Stimulated activated naive CD8-positive, alpha-beta T cell treated with anti-CD3 and anti-CD28 coated beads, Interleukin-15, amount 100 ng/mL, for 72 hours (primary cell): Measurements from ENCODE around the gene CATSPERE.
"Not testable (repeated sequence)": the region's sequence is repeated elsewhere in the genome, so short reads cannot be mapped to it uniquely, and the experiment has no call there.

ENCODE experiments used
- ATAC-seq: fragments of 150-1000 bp; cut with Tn5 transposase; 2 replicates; pipeline ENCODE4 v1.10.0; 2021; ENCODE audit warnings: mild to moderate bottlenecking, moderate library complexity
- DNase-seq, 2 donors: peaks; one replicate each; pipeline ENCODE4 v3.0.0; 2021 to 2022
- H3K27ac Mint-ChIP-seq, 2 donors: one replicate each; pipeline ENCODE4 v1.8.0; 2022; ENCODE audit warnings: mild to moderate bottlenecking in 2 of 2, mixed read lengths in 2 of 2, moderate library complexity in 2 of 2
- H3K27me3 Mint-ChIP-seq: one replicate; pipeline ENCODE4 v1.8.0; 2022; ENCODE audit warnings: mixed read lengths
- H3K4me1 Mint-ChIP-seq: one replicate; pipeline ENCODE4 v1.8.0; 2022; ENCODE audit warnings: mild to moderate bottlenecking, mixed read lengths
- H3K4me3 Mint-ChIP-seq, 2 donors: one replicate each; pipeline ENCODE4 v1.8.0; 2022; ENCODE audit warnings: mild to moderate bottlenecking in 2 of 2, mixed read lengths in 2 of 2, moderate library complexity in 1 of 2
- H3K9me3 Mint-ChIP-seq, 2 donors: one replicate each; pipeline ENCODE4 v1.8.0; 2022; ENCODE audit warnings: mixed read lengths in 2 of 2

The CATSPERE gene

GRCh38 chr1:244460197-244460596 is 876 bp upstream of the CATSPERE start:
- Mint-ChIP-seq H3K4me1 (peaks cover 22% of the 10 kb centered on the region), H3K4me3 (peak overlapping the region; percentile 35 to 63), H3K27ac (peak overlapping the region in 1 of 2 donors; percentile 34), H3K9me3 (peaks cover 0 to 4% of the 10 kb centered on the region in 2 donors), H3K27me3 (no peaks in the 10 kb centered on the region)
- DNase-seq, result peak in 1 of 2 donors; percentile 45
- no peak for ATAC-seq

GRCh38 chr1:244466724-244467123 is 5.7 kb downstream of the CATSPERE start:
- ATAC-seq (no peak), DNase-seq (no peak)
- Mint-ChIP-seq H3K27ac (no peak overlapping the region), H3K4me1 (peaks cover 3% of the 10 kb centered on the region), H3K9me3 (no peaks in the 10 kb centered on the region), H3K27me3 (no peaks in the 10 kb centered on the region), H3K4me3 (no peak overlapping the region)

GRCh38 chr1:244473059-244473605 is 12.1 kb downstream of the CATSPERE start:
- Mint-ChIP-seq H3K4me1 (no peaks in the 10 kb centered on the region), H3K27ac (no peak overlapping the region), H3K9me3 (peaks cover 0 to 7% of the 10 kb centered on the region in 2 donors), H3K4me3 (no peak overlapping the region), H3K27me3 (no peaks in the 10 kb centered on the region)
- ATAC-seq (no peak), DNase-seq (no peak)

DNA sequence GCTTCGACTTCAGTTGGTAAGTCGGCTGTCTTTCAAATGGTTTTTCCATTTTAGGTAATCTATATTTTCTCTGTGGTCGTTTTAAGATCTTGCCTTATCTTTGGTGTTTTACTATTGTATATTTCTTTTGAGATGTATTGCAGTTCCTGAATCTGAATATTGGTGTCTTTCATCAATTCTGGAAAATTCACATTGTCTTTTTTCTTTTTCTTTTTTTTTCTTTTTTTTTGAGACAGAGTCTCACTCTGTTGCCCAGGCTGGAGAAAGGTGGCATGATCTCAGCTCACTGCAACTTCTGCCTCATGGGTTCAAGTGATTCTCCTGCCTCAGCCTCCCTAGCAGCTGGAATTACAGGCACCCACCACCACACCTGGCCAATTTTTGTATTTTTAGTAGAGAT is 23.9 kb downstream of the CATSPERE start:
- not testable (repeated sequence) for H3K27ac Mint-ChIP-seq, H3K4me3 Mint-ChIP-seq, ATAC-seq, H3K9me3 Mint-ChIP-seq, DNase-seq, H3K27me3 Mint-ChIP-seq, H3K4me1 Mint-ChIP-seq

DNA sequence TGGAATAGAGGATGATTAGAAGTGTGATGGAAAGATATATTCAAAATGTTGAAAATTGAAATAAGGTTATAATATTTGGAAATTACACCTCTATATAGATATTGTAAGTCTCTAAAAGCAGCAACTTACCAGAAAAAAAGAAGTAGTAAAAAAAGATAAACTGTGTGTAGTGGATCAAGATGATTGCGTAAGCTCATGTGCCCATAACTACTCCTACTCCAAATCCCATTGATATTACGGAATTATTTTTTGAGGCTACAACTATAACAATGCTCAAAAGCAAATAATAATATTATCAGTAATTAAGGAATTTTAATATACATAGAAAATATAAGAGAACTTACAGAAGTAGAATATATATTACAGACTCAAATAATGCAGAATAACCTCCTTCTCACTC is 33.6 kb downstream of the CATSPERE start:
- ATAC-seq (no peak), DNase-seq (no peak)
- Mint-ChIP-seq H3K4me3 (no peak overlapping the region), H3K4me1 (no peaks in the 10 kb centered on the region), H3K27me3 (no peaks in the 10 kb centered on the region), H3K9me3 (peaks cover 0 to 6% of the 10 kb centered on the region in 2 donors), H3K27ac (no peak overlapping the region)

GRCh38 chr1:244496186-244496585 is 35.1 kb downstream of the CATSPERE start:
- Mint-ChIP-seq H3K9me3 (peaks cover 5 to 13% of the 10 kb centered on the region in 2 donors), H3K27me3 (no peaks in the 10 kb centered on the region), H3K27ac (no peak overlapping the region), H3K4me1 (no peaks in the 10 kb centered on the region), H3K4me3 (no peak overlapping the region)
- no peak for DNase-seq
- no peak for ATAC-seq

GRCh38 chr1:244497805-244498204 is 36.7 kb downstream of the CATSPERE start:
- H3K27ac Mint-ChIP-seq, result no peak overlapping the region
- DNase-seq, result no peak
- H3K9me3 Mint-ChIP-seq, result peaks cover 5 to 8% of the 10 kb centered on the region in 2 donors

DNA sequence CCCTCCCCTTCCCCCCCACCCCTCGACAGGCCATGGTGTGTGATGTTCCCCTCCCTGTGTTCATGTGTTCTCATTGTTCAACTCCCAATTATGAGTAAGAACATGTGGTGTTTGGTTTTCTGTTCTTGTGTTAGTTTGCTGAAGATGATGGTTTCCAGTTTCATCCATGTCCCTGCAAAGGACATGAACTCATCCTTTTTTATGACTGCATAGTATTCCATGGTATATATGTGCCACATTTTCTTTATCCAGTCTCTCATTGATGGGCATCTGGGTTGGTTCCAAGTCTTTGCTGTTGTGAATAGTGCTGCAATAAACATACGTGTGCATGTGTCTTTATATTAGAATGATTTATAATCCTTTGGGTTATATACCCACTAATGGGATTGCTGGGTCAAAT is 38.4 kb downstream of the CATSPERE start:
- DNase-seq, H3K4me3 Mint-ChIP-seq, H3K9me3 Mint-ChIP-seq, H3K27me3 Mint-ChIP-seq, H3K4me1 Mint-ChIP-seq, H3K27ac Mint-ChIP-seq, ATAC-seq: not testable (repeated sequence)

More at GRCh38 chr1:244497805-244498204, 36.7 kb downstream of the CATSPERE start:
- Mint-ChIP-seq H3K4me1 (no peaks in the 10 kb centered on the region), H3K4me3 (no peak overlapping the region), H3K27me3 (no peaks in the 10 kb centered on the region)
- ATAC-seq, result no peak

DNA sequence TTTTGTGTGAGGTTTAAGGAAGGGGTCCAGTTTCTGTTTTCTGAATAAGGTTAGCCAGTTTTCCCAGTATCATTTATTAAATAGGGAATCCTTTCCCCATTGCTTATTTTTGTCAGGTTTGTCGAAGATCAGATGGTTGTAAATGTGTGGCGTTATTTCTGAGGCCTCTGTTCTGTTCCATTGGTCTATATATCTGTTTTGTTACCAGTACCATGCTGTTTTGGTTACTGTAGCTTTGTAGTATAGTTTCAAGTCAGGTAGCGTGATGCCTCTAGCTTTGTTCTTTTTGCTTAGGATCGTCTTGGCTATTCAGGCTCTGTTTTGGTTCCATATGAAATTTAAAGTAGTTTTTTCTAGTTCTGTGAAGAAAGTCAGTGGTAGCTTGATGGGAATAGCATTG is 39.4 kb downstream of the CATSPERE start:
- not testable (repeated sequence) for H3K4me1 Mint-ChIP-seq, DNase-seq, H3K9me3 Mint-ChIP-seq, ATAC-seq, H3K27ac Mint-ChIP-seq, H3K27me3 Mint-ChIP-seq, H3K4me3 Mint-ChIP-seq

DNA sequence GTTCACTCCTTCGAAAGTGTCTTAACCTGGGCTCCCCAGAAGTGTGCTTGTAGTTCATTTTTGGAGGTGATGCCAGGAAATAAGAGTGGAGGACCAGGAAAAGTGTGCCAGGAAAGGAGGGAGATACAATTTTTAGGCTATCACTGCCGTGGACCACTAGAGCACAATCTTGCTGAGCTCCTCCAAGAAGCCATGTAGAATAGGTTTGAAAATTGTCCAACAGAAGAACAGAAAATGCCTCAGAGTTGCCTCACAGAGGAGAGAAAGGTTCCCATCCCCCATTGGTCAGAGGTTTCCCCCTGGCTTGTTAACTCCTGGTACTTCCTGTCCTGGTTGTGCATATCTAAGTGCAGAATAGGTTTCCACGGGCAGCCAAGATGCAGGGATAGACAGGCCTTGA is 41.6 kb downstream of the CATSPERE start:
- H3K9me3 Mint-ChIP-seq, result peaks cover 8 to 9% of the 10 kb centered on the region in 2 donors
- no peak overlapping the region for H3K27ac Mint-ChIP-seq
- H3K27me3 Mint-ChIP-seq, result no peaks in the 10 kb centered on the region
- no peak overlapping the region for H3K4me3 Mint-ChIP-seq
- no peak for ATAC-seq
- DNase-seq, result no peak
- no peaks in the 10 kb centered on the region for H3K4me1 Mint-ChIP-seq

DNA sequence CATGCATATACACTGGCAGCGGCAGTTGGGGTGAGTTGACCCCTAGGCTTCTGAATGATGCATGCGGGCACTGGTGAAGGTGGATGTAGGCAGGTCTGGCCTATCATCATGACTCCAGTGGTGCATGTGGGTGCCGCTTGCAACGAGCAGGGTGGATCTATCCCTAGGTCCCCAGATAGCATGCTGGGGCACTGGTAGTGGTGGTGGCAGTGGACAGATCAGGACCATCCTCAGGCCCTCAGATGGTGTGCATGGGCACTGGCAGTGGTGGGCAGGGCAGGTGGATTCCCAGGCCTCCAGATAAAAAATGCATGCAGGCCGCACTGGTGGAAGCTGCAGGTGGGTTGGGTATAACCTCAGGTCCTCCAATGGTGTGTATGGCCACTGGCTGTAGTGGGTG is 52.4 kb downstream of the CATSPERE start:
- Mint-ChIP-seq H3K4me1 (no peaks in the 10 kb centered on the region), H3K27ac (no peak overlapping the region), H3K27me3 (no peaks in the 10 kb centered on the region), H3K4me3 (no peak overlapping the region), H3K9me3 (peaks cover 23 to 31% of the 10 kb centered on the region in 2 donors)
- ATAC-seq (no peak), DNase-seq (no peak)

- Mint-ChIP-seq H3K4me3 (no peak overlapping the region), H3K9me3 (peaks cover 24 to 35% of the 10 kb centered on the region in 2 donors), H3K4me1 (no peaks in the 10 kb centered on the region), H3K27me3 (no peaks in the 10 kb centered on the region), H3K27ac (no peak overlapping the region)
- ATAC-seq (no peak), DNase-seq (no peak)
These were observed 54.6 kb downstream of the CATSPERE start for GRCh38 chr1:244515680-244516079.

GRCh38 chr1:244536316-244536715 is 75.2 kb downstream of the CATSPERE start:
- Mint-ChIP-seq H3K4me3 (no peak overlapping the region), H3K27ac (no peak overlapping the region), H3K9me3 (peaks cover 24 to 38% of the 10 kb centered on the region in 2 donors), H3K27me3 (no peaks in the 10 kb centered on the region), H3K4me1 (no peaks in the 10 kb centered on the region)
- no peak for ATAC-seq
- DNase-seq, result no peak

- Mint-ChIP-seq H3K27ac (no peak overlapping the region), H3K4me3 (no peak overlapping the region), H3K27me3 (no peaks in the 10 kb centered on the region), H3K4me1 (no peaks in the 10 kb centered on the region), H3K9me3 (peaks cover 29 to 34% of the 10 kb centered on the region in 2 donors)
- no peak for DNase-seq
- no peak for ATAC-seq
These were observed 84.4 kb downstream of the CATSPERE start for GRCh38 chr1:244545511-244545910.

GRCh38 chr1:244548558-244549115 is 87.6 kb downstream of the CATSPERE start:
- Mint-ChIP-seq H3K27ac (no peak overlapping the region), H3K4me3 (no peak overlapping the region), H3K27me3 (no peaks in the 10 kb centered on the region), H3K4me1 (no peaks in the 10 kb centered on the region), H3K9me3 (peaks cover 27 to 32% of the 10 kb centered on the region in 2 donors)
- DNase-seq, result no peak
- no peak for ATAC-seq

DNA sequence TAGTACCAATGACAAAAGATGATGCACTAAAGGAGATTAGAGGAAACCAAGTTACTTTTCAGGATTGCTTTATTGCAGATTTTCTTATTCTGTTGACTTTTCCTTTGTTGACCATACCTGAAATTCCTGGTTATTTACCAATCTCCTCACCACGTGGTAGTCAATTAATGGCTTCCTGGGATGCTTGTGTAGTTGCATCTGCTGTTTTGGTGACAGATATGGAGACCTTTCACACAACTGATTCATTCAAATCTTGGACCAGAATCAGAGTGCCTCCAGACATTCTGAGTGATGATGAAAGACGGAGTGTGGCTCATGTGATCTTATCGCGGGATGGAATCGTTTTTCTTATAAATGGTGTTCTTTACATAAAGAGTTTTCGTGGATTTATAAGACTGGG is 91.3 kb downstream of the CATSPERE start:
- Mint-ChIP-seq H3K27ac (no peak overlapping the region), H3K4me1 (no peaks in the 10 kb centered on the region), H3K4me3 (no peak overlapping the region)

GRCh38 chr1:244556263-244556662 is 95.2 kb downstream of the CATSPERE start:
- DNase-seq, result no peak
- Mint-ChIP-seq H3K4me3 (no peak overlapping the region), H3K27me3 (no peaks in the 10 kb centered on the region), H3K27ac (no peak overlapping the region), H3K4me1 (no peaks in the 10 kb centered on the region), H3K9me3 (peaks cover 26 to 47% of the 10 kb centered on the region in 2 donors)
- no peak for ATAC-seq

More for the DNA sequence above, 91.3 kb downstream of the CATSPERE start:
- DNase-seq (no peak), ATAC-seq (no peak)
- no peaks in the 10 kb centered on the region for H3K27me3 Mint-ChIP-seq
- peaks cover 30 to 31% of the 10 kb centered on the region in 2 donors for H3K9me3 Mint-ChIP-seq
